Epidermal melanocyte (primary cell): ENCODE results near the gene FLRT1.

Experiments used
- DNase-seq: peaks from one replicate; pipeline ENCODE4 v3.0.0; 2011; ENCODE audit warnings: low spot score; ENCODE audit not compliant: insufficient read length

FLRT1 gene

DNA sequence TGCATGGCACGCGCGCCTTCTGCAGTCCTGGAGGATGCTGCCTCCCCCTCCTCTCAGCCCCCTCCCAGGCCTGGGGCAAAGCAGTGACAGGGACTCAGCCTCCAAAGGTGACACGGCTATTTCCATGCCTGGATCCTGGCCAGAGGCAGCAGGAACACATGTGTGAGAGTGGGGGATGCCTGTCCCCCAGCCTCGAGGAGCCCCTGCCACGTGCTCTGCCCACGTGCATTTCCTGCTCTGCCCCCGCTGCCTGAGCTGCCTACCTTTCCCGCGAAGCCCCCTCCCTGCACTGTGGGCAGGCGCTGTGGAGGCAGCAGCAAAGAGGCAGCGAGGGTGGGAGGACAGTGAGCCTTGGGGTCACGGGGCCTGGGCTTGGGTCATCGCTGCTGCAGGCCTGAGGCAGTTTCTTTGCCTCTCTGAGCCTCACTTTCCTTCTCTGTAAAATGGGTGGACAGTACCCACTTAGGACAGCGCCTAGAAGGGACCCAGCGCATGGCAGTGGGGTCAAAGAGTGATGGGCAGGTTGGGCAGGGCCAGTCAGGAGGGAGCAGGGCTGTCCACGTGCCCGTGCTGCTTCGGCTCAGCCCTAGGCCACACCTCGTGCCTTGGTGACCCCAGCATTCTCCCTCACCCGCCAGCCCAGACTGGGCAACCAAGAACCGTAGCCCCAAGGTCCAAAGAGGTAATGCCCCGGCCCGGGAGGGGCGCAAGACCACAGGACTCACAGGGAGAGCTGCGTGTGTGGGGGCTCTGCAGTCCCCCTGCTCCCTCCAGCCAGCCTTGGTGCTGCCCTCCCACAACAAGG is 48.6 kb downstream of the FLRT1 start:
- no peak for DNase-seq

DNA sequence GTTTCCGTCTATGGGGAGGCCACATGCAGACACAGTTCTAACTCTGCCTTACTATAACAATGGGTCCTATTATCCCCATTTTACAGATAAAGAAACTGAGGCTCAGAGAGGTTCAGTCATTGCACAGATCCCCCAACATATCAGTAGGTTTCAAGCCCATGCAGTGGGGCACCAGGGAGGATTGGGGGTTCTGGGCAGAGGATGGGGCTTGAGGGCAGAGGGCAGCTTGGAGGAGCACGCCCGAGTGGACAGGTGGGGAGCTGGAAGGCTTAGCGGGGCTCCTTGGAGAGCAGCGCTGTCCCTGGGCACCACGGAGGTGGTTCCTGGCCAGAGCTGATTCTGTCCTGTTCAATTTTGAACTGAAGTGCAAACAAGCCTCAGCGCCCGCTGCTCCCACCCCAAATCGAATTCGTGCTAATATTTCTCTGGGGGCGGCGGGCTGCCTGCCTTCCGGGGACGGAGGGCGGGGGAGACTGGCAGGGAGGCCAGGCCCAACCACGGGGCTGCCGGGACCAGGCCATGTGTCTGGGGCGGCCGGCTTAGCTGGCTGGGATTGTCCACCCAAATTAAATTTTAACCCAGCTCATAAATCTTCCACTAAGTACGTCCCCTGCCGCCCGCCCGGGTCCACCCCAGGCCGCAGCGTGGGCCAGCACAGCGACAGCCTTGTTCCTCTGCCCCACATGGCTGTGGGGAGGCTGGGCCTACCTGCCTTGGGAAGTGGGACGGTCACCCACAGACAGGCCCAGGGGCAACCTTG is 49.4 kb downstream of the FLRT1 start:
- no peak for DNase-seq
